Panc1 (cell line): ENCODE data around the gene LRP3. TPM values are rescaled to one million over a fixed set of nuclear protein-coding genes. Genes with fewer than 3 reads are reported as not detected.

Source experiments
- ATAC-seq: fragments of 200-7000 bp; cut with Tn5 transposase; 2 replicates; pipeline ENCODE4 v1.9.1; 2020; ENCODE audit warnings: mild to moderate bottlenecking, moderate library complexity
- BruUV-seq: library from RNA; stranded (reverse); fragments of 400-500 nt; replicated peaks from 2 replicates; lab custom pipeline; 2021; lab: Mats Ljungman, UMichigan
- CTCF ChIA-PET: fragments of 300-600 bp; sonication (Branson Sonifier 250); formaldehyde crosslinking; loops from one replicate; lab custom pipeline; 2022; ENCODE audit warnings: antibody characterized with exemption; lab: Charles Lee
- POLR2A ChIA-PET: fragments of 300-600 bp; sonication (Branson Sonifier 250); formaldehyde crosslinking; loops from one replicate; lab custom pipeline; 2022; ENCODE audit warnings: antibody characterized with exemption; lab: Charles Lee
- DNase-seq: peaks from one replicate; pipeline ENCODE4 v3.0.0-alpha.2; 2010; ENCODE audit warnings: low read depth, low spot score
- H3K27ac ChIP-seq: 2 replicates; pipeline ENCODE4 v1.5.1; 2011; ENCODE audit warnings: mild to moderate bottlenecking, low read length, inconsistent platforms
- H3K27me3 ChIP-seq: fragments of 200-500 bp; sonication (Bioruptor generic); 2 replicates; pipeline ENCODE4 v1.6.0; 2014; ENCODE audit warnings: low read length, inconsistent platforms; ENCODE audit not compliant: control insufficient read depth, insufficient read depth
- H3K36me3 ChIP-seq: fragments of 200-500 bp; sonication (Bioruptor generic); 2 replicates; pipeline ENCODE4 v1.5.1; 2014; ENCODE audit warnings: inconsistent platforms, mild to moderate bottlenecking, low read length, moderate library complexity; ENCODE audit not compliant: control insufficient read depth, insufficient read depth
- H3K4me1 ChIP-seq: 2 replicates; pipeline ENCODE4 v1.5.1; 2011; ENCODE audit warnings: inconsistent platforms, mild to moderate bottlenecking, low read length, moderate library complexity; ENCODE audit not compliant: control insufficient read depth, insufficient read depth
- H3K4me3 ChIP-seq, 2 experiments: 2 replicates each; pipeline ENCODE4 v1.5.1; 2011 to 2012; ENCODE audit warnings: low read depth in 2 of 2, low read length in 2 of 2, mild to moderate bottlenecking in 2 of 2, inconsistent platforms in 1 of 2, moderate library complexity in 1 of 2
- H3K9me3 ChIP-seq: fragments of 200-500 bp; sonication (Bioruptor generic); 2 replicates; pipeline ENCODE4 v1.5.1; 2014; ENCODE audit warnings: low read depth, mild to moderate bottlenecking, inconsistent platforms, low read length, moderate library complexity; ENCODE audit not compliant: control insufficient read depth, insufficient read depth
- CTCF ChIP-seq: fragments of 450-650 bp; IDR thresholded peaks from 2 replicates; pipeline ENCODE4 v1.5.1; 2017; ENCODE audit warnings: mild to moderate bottlenecking
- POLR2AphosphoS5 ChIP-seq: IDR thresholded peaks from 2 replicates; pipeline ENCODE4 v1.6.1; 2012; ENCODE audit warnings: mild to moderate bottlenecking, low read depth, low read length, moderate library complexity
- REST ChIP-seq, 2 experiments: IDR thresholded peaks; 2 replicates each; pipeline ENCODE4 v1.6.1; 2011 to 2012; ENCODE audit warnings: low read depth in 2 of 2, control low read depth in 1 of 2, low read length in 1 of 2, mild to moderate bottlenecking in 1 of 2, moderate library complexity in 1 of 2; ENCODE audit not compliant: insufficient read depth in 1 of 2
- SIN3A ChIP-seq: IDR thresholded peaks from 2 replicates; pipeline ENCODE4 v1.6.1; 2012; ENCODE audit warnings: low read depth, mild to moderate bottlenecking, low read length, moderate library complexity, borderline replicate concordance; ENCODE audit not compliant: insufficient read depth
- TCF7L2 ChIP-seq: IDR thresholded peaks from 2 replicates; pipeline ENCODE4 v1.6.1; 2011; ENCODE audit warnings: mild to moderate bottlenecking, low read depth, low read length, inconsistent platforms
- in situ Hi-C: cut with HindIII; loops from 2 replicates; pipeline ENCODE4 v1.10.0; 2016; ENCODE audit warnings: low sequenced_read_pairs, low pct_unique_long_range_greater_than_20kb
- intact Hi-C: fragments of 100-400 bp; cut with micrococcal nuclease; formaldehyde crosslinking; loops from one replicate; pipeline ENCODE4 v1.10.0; 2022; ENCODE audit not compliant: unreplicated experiment
- total RNA-seq: library from RNA; stranded (reverse); gene quantifications from one replicate; pipeline ENCODE4 v1.2.1, GENCODE V29; 2021; ENCODE audit not compliant: unreplicated experiment

The LRP3 gene
- total RNA-seq, 1 experiment from 2014 or later: 28.6 TPM

- POLR2A ChIA-PET: no interaction called here
- H3K27ac ChIP-seq: no peak overlapping the region
- no peaks in the 10 kb centered on the region for H3K4me1 ChIP-seq
- H3K4me3 ChIP-seq: peak overlapping the region in 1 of 2 experiments; percentile 18; a peak in 2 of 4 replicates
- no peak for DNase-seq
- H3K9me3 ChIP-seq: peaks cover 15% of the 10 kb centered on the region
- BruUV-seq: no TSS peak
- no peak; the same call in 1 of the 2 replicates for ATAC-seq
- in situ Hi-C loops (no loop called here), intact Hi-C loops (no loop called here)
- peaks cover 16% of the 10 kb centered on the region for H3K27me3 ChIP-seq
- CTCF ChIA-PET: interaction anchor here (0.5 kb wide), 1 partner anchor 668 kb away, joined by 3 read pairs; no protein-coding TSS in a partner anchor
- no peaks in the 10 kb centered on the region for H3K36me3 ChIP-seq
- TF ChIP-seq CTCF (no peak), TCF7L2 (no peak), SIN3A (no peak), POLR2AphosphoS5 (no peak), REST (IDR thresholded peaks at IDR 0.05; ENCODE audit: insufficient read depth in 1 of 2, low read depth in 2 of 2, low read length in 1 of 2) (no peak)
Measured at GRCh38 chr19:33224694-33225457, 30.7 kb downstream of the LRP3 start.

GRCh38 chr19:33225458-33225926, 31.4 kb downstream of the LRP3 start, which contains the start of gene SLC7A10:
SLC7A10 (minus strand) TSS chr19:33225850; CDS start chr19:33225703, 147 bp downstream.
- in situ Hi-C loops: no loop called here
- TF ChIP-seq SIN3A (no peak), POLR2AphosphoS5 (no peak), CTCF (no peak; the same call in 1 of the 2 replicates), TCF7L2 (no peak), REST (IDR thresholded peaks at IDR 0.05; ENCODE audit: insufficient read depth in 1 of 2, low read depth in 2 of 2, low read length in 1 of 2) (no peak)
- intact Hi-C loops: no loop called here
- Histone ChIP-seq H3K9me3 (peaks cover 15% of the 10 kb centered on the region), H3K27me3 (peaks cover 16% of the 10 kb centered on the region), H3K36me3 (no peaks in the 10 kb centered on the region), H3K27ac (no peak within 1 kb of the TSS), H3K4me1 (no peaks in the 10 kb centered on the region), H3K4me3 (peak within 1 kb of the TSS; percentile 18 to 24)
- ChIA-PET CTCF (interaction anchor here (0.5 kb wide), 1 partner anchor 667 kb away, joined by 3 read pairs; no protein-coding TSS in a partner anchor), POLR2A (interaction anchor here (0.6 kb wide), 1 partner anchor 277 kb away, joined by 3 read pairs; no protein-coding TSS in a partner anchor)
- ATAC-seq (peak; percentile 52), DNase-seq (no peak)
- no TSS peak for BruUV-seq
